GM19438 (cell line): Measurements from ENCODE around the gene SCUBE2.
A peak's percentile ranks its signal among the peaks of the same experiment; 100 is the strongest.

ENCODE experiments used
- ATAC-seq: cut with Tn5 transposase; IDR thresholded peaks from one replicate; pipeline ENCODE4 v1.9.1; 2021; ENCODE audit warnings: low read depth; ENCODE audit not compliant: unreplicated experiment

The SCUBE2 gene

GRCh38 chr11:9091044-9091922 is at the start of gene SCUBE2:
TSS of gene SCUBE2 (minus strand) at chr11:9091599. CDS start at chr11:9091528, 71 bp downstream.
- no peak for ATAC-seq

GRCh38 chr11:9141186-9141585 is 49.8 kb upstream of the SCUBE2 start:
- ATAC-seq, result no peak

- no peak for ATAC-seq
Measured at GRCh38 chr11:9139628-9140357, 48.4 kb upstream of the SCUBE2 start.

- no peak for ATAC-seq
Measured at GRCh38 chr11:9138612-9139579, 47.5 kb upstream of the SCUBE2 start.

- no peak for ATAC-seq
Measured at GRCh38 chr11:9138133-9138453, 46.7 kb upstream of the SCUBE2 start.

GRCh38 chr11:9137293-9138132 is 46.1 kb upstream of the SCUBE2 start:
- ATAC-seq, result peak; percentile 75

GRCh38 chr11:9136741-9137140 is 45.3 kb upstream of the SCUBE2 start:
- ATAC-seq, result no peak

GRCh38 chr11:9133956-9134355 is 42.6 kb upstream of the SCUBE2 start:
- no peak for ATAC-seq

- no peak for ATAC-seq
Measured at GRCh38 chr11:9132203-9132878, 40.9 kb upstream of the SCUBE2 start.

- no peak for ATAC-seq
Measured at GRCh38 chr11:9130297-9130696, 38.9 kb upstream of the SCUBE2 start.

- ATAC-seq, result no peak
Measured at GRCh38 chr11:9126636-9127035, 35.2 kb upstream of the SCUBE2 start.

GRCh38 chr11:9125185-9125886 is 33.9 kb upstream of the SCUBE2 start:
- ATAC-seq, result no peak

GRCh38 chr11:9123595-9124304 is 32.4 kb upstream of the SCUBE2 start:
- ATAC-seq, result no peak

GRCh38 chr11:9121469-9121796 is 30.0 kb upstream of the SCUBE2 start:
- no peak for ATAC-seq

- ATAC-seq, result no peak
Measured at GRCh38 chr11:9120664-9121468, 29.5 kb upstream of the SCUBE2 start.

GRCh38 chr11:9118277-9118676 is 26.9 kb upstream of the SCUBE2 start:
- ATAC-seq, result no peak

- no peak for ATAC-seq
Measured at GRCh38 chr11:9112075-9112474, 20.7 kb upstream of the SCUBE2 start.
